Transverse colon (tissue), 3 donors: ENCODE data around the gene EYA2.

ENCODE experiments used
- CTCF ChIP-seq, 5 experiments: fragments of 200-600 bp in 3 of 5; fragments of 450-650 bp in 2 of 5; sonication (generic) in 3 of 5; IDR thresholded peaks; 1 replicate in 2 of 5; 2 replicates in 3 of 5; pipeline ENCODE4 v1.5.1; 2016 to 2017; ENCODE audit warnings: antibody characterized with exemption in 5 of 5, inconsistent platforms in 3 of 5, mild to moderate bottlenecking in 2 of 5, moderate library complexity in 1 of 5
- EP300 ChIP-seq: sonication (generic); formaldehyde crosslinking; IDR thresholded peaks from one replicate; pipeline ENCODE4 v1.6.1; 2017; ENCODE audit warnings: antibody characterized with exemption, low read depth
- POLR2A ChIP-seq: fragments of 450-650 bp; IDR thresholded peaks from one replicate; pipeline ENCODE4 v1.6.1; 2016; ENCODE audit warnings: antibody characterized with exemption, mild to moderate bottlenecking, moderate library complexity

GRCh38 chr20:47202733-47203667 lies 308.4 kb downstream of the EYA2 start:
- no peak for TF ChIP-seq CTCF (IDR thresholded peaks at IDR 0.05)
- TF ChIP-seq POLR2A, result no peak
- TF ChIP-seq EP300, result no peak
